NCI-H2029 (cell line): ENCODE results near the gene OSBP2.
"Not testable (repeated sequence)": the region's sequence is repeated elsewhere in the genome, so short reads cannot be mapped to it uniquely, and the experiment has no call there.

Source experiments
- DNase-seq: peaks from one replicate; lab custom pipeline; 2025; lab: John Stamatoyannopoulos, UW

OSBP2 gene

DNA sequence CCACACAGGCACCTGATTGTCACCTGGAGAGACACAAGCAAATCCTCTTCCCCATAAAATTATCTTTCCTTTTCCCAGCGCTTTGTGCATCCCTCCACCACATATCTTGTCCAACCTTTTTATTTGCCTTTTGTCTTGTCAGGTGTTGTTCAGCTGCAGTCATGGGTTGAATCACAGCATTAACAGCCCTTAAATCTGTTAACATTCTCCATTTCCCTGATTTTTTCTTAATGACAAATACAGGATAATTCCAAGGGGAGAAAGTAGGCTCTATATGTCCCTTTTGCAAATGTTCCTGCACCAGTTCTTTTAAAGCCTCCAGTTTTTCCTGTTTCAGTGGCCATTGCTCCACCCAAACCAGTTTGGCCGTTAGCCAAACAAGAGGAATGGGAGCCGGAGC lies 18.1 kb upstream of the OSBP2 start:
- DNase-seq, result not testable (repeated sequence)

GRCh38 chr22:30679895-30680690 lies 14.6 kb upstream of the OSBP2 start:
- not testable (repeated sequence) for DNase-seq

GRCh38 chr22:30680991-30681770 lies 13.5 kb upstream of the OSBP2 start:
- no peak for DNase-seq

GRCh38 chr22:30681831-30682230 lies 12.8 kb upstream of the OSBP2 start:
- no peak for DNase-seq

DNA sequence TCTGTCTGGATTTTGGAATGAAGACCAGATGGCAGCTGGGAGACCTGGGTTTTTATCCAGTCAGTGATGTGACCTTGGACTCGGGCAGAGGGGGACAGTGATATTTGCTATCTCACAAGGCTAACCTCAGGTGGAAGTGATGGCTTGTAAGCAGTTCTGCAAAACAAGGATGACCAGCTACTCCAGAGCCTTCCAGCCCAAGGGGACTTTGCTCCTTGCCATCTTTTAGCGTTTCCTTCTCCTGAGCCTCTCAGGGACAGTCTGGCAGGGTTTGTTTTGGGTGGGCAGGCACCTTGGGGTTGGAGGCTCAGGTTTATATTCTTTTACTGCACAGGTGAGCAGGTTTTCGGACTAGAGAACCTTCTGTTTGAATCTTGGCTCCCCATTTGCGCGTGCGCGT lies 9.5 kb upstream of the OSBP2 start:
- DNase-seq, result no peak

DNA sequence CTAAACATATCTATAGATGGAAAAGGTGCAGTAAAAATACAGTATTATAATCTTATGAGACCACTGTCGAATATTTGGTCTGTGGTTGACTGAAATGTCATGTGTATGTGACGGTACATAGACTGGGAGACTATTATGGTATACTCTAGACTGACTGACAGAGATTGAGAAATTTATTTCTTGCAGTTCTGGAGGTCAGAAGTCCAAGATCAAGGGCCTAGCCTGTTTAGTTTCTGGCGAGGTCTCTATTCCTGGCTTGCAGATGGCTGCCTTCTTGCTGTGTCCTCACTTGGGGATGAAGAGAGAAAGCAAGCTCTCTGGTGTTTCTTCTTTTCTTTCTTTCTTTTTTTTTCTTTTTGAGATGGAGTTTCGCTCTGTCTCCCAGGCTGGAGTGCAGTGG lies 7.3 kb upstream of the OSBP2 start:
- DNase-seq, result no peak

DNA sequence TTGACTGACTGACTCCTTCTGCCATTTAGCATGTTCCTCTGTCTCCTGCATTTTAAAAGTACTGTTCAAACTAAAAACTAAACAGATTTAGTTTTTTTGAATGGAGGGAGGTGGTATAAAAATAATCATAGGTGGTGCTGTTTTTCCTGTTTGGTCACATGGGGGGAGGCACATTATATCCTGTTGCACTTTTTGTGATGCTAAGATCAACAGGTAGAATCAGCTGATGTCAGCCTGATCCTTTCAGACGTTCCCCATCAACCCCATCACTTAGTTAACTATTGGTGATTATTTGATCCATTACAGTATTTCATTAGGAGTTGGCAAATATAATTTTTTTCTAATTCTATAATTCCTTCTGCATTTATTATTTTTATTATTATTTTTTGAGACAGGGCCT lies 5.1 kb upstream of the OSBP2 start:
- DNase-seq, result no peak

DNA sequence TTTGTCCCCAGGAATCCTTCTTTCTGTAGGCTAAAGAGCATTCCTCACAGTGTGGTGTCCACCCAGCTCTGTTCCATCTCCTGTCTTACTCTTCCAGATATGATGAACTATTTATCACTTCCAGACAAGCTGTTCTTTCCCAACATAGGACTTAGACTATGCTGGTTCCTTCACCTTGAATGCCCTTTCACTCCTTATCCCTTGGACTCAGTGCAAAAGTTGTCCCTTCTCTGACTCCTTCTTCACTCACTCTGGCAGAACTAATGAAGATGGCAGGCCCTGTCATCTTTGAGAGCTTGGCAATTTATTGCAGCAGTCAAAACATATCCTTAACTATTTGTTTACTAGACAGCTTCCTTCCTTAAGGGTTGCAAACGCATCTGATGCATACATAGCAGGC lies 3.5 kb upstream of the OSBP2 start:
- no peak for DNase-seq

DNA sequence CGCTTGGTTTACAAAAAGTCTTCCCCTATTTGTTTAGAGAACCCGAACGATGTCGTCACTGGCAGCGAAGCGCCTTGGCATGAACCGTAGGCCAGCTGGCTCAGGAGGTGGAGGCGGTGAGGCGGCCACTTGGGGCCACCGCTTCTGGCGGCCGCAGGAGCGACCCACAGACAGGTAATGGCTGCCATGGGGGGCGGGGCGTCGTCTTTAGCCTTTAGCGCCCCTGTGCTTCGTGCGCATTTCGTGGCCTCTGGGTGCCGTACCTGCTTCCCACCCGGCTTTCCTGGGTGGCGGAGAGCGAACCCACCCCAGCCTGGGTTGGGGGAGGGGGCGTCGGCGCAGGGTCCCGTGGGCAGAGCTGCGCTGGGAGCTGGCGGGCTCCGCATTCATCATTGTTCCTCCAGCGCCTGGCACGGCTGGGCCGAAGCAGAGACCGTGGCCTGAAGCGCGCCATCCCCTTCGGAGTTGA lies 469 bp upstream of the OSBP2 start:
- peak; percentile 62 for DNase-seq

DNA sequence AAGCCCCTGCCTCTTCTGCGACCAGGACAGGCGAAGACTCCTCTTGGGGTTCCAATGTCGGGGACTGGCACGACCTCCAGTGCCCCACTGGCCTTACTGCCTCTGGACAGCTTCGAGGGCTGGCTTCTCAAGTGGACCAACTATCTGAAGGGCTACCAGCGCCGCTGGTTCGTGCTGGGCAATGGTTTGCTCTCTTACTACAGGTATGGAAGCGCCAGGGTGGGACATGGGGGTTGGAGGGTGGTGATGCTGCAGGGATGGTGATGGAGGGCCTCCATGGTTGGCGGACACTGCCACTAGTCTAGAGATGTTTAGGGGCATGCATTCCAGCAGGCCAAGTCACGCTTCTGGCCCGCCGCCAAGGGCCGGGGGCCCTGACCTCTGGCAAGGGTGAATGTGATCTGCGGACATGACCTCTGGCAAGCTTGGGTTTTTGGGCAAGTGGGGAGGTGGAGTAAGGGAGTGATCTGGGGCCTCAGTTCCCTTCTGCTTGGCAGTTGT lies 727 bp downstream of the OSBP2 start:
- DNase-seq, result no peak

DNA sequence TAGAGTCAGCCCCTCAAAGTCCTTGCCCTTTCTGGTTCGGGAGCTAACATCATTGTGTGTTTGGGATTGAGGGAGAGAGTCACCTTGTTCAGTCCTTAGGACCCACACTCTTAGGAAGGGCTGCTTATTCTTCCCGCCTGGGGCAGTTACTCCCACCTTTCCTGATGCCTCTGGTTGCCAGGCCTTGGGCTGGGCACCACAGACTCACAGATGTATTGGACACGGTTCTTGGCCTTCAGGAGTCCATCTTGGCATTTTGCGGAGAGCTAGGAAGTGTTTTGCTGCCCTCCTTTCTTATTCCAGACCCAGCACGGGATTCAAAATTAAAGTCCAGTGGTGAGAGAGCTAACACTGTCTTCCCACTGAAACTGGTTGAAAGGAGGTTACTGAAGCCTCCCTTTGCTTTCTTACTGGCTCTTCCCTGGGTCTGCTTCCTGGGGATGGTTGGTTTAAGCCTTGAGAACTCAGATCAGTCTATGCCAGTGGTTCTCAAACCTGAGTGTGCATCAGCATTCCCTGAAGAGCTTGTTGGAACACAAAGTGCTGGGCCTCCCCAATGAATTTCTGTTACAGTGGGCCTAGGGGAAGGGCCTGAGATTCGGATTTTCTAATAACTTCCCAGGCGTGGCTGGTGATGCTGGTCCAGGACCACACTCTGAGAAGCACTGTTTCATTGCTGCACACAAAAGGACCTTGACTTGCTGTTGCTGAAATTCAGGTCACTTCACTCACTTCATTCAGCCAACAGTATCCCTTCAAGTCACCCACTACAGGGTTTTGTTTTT lies 1.4 kb downstream of the OSBP2 start:
- DNase-seq, result no peak

DNA sequence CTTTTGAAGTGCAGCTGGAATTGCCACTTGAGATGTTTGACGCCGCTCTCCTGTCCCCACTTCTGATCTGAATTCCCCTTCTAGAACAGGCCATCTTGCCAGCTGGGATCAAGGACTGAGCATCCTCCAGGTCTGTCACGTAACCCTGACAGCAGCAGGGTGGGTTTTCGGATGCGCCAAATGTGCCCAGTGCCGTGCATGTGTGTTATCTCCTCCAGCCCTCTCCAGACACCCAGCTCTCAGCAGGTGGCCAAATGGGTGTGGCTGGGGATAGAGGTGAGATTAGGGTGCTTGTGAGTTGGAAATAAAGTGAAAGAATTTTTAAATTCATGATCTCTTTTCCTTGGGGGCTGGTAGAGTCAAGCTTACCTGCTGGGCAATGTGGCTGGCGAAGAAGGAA lies 3.3 kb downstream of the OSBP2 start:
- DNase-seq, result no peak

DNA sequence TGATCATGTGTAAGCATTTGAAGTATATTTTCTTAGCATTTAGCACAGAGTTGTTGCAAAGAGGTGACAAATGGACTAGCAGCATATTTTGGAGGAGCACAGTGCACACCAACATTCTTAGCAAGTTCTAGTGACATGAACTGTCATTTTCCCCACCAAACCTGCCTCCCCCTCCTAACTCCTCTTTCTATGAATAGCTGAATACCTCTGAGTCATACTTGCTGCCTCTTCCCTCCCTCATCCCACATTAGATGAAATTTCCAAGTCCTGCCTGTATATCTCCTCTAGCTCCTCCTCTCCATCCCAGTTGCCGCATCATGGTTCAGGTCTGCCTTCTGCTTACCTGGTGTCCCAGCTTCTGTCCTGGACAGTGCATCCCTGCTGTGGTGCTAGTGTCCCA lies 7.2 kb downstream of the OSBP2 start:
- no peak for DNase-seq

- DNase-seq, result no peak
Observed at GRCh38 chr22:30702856-30703255, 8.2 kb downstream of the OSBP2 start.

GRCh38 chr22:30704978-30705377 lies 10.3 kb downstream of the OSBP2 start:
- no peak for DNase-seq

GRCh38 chr22:30705710-30706651 lies 11.3 kb downstream of the OSBP2 start:
- no peak for DNase-seq

DNA sequence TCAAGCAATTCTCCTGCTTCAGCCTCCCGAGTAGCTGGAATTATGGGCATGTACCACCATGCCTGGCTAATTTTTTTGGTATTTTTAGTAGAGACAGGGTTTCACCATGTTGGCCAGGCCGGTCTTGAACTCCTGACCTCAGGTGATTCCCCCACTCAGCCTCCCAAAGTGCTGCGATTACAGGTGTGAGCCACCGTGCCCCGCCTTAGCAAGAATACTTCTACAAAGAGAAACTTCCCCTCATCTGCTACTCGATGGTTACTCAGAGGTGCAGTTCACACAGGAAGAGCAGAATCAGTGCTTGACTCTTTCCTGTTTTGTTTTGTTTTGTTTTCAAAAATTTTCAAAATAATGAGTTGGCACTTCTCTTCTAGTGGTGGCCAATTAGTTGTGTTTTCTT lies 15.3 kb downstream of the OSBP2 start:
- not testable (repeated sequence) for DNase-seq

DNA sequence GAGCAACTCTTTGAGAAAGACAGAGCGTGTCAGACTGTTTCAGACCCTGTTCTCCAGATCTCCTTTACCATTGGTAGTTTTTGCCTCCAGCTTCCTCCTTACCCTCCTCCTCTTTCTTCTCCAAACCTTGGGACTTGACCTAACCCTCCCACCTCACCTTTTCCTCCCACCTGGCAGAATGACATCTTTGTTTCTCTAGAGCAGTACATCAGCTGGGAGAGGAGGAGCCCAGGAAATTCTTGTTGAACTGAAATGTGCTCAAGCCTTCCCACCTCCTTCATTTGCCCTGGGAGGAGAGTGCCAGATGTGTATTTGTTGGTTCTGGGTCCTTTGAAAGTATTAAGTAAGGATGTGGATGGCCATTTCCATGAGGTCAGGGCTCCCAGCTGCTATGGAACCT lies 17.4 kb downstream of the OSBP2 start:
- DNase-seq, result no peak

DNA sequence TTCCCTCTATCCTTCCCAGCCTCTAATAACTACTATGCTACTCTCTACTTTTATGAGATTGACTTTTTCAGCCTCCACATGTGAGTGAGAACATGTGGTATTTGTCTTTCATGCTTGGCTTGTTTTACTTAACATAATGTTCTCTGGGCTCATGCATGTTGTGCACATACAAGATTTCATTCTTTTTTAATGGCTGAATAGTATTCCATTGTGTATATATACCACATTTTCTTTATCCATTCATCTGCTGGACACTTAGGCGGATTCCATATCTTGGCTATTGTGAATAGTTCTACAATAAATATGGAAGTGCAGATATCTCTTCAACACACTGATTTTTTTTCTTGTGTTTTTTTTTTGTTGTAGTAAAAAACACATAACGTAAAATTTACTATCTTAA lies 19.4 kb downstream of the OSBP2 start:
- DNase-seq, result no peak

DNA sequence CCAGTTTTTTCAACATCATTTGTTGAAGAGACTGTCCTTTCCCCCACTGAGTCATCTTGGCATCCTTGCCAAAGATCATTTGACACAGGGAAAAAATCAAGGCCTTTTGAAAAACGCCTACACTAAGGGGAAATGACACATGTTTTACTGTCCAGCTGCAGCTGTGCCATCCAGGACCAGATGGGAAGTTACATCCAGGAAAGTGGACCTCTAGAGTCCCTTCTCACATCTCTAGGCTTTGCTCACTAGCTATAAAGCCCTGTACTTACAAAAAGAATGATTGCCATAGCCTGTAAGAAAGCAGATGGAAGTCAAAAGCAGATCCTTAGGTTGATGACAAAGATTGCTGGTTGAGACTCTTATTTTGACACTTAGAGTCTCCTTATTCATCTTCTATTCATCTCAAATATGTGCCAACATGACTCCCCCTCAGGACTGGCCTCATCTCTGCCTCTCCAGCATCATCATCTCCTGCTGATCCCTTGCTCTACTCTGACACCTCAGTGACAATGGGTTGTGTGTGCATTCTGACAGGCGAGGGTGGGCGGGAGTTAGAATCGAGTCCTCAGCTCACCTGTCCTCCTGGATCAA lies 22.8 kb downstream of the OSBP2 start:
- no peak for DNase-seq

DNA sequence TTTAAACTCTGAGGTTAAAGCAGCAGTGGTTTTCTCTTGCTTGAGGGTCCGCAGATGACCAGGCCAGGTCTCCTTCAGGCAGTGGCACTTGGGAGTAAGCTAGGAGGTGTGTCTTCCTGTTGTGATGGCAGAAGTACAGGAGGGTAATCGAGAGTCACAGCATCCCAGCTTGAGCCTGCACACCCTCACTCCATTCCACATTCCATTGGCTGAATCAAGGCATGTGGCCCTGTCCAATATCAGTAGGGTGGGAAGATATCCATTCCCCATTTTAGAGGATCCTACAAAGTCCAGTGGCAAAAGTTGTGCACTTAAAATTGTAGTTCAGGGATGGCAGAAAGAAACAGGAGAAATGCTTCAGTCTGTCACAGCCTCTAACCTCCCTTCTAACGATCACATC lies 23.3 kb downstream of the OSBP2 start:
- DNase-seq, result no peak
